ENCODE measurements around the gene ZNF415. TPM values are rescaled to one million over a fixed set of nuclear protein-coding genes. Genes with fewer than 3 reads are reported as not detected.
"Not testable (repeated sequence)": the region's sequence is repeated elsewhere in the genome, so short reads cannot be mapped to it uniquely, and the experiment has no call there.

The ZNF415 gene
- 10.3 TPM for total RNA-seq

DNA sequence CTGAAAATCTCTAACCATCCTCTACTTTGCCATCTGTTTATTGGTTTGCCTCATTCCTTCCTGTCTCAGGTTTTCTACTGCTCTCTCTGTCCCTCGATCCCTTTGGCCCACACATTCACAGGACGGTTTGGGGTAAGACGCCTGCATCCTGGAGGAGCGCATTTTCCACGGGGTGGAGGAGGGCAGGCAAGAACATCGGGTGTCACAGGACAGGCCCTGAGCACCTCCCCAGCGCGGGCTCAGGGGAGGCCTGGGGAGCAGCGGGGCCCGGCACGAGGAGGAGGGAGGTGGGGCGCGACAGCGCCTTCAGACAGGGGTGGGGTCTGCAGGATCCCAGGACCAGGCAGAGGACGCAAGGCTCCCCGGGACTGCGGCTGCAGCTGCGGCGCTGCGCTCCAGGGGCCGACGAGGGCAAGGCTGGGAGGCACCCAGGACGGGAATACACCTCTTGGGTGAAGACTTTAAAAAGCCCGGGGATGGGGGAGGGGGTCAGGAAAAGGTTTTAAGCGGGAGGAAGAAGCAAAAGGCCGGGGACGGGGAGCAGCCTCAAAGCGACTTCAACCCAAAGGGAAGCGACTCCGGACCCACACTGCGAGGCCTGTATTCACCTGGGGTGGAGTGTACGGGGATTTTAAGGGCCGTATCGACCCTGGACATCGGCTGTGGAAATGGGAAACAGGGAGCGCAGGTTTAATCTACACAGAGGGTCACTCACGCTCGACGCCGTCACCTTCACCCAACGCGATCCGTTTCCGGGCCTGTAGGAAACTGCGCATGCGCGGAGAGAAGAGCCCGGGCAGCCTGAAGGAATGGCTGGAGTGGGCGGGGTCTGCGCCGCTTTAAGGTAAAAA is at the start of gene ZNF415:
Gene ZNF415 (minus strand): TSS at position 770 of the 851 bp plus-strand sequence. CDS start 10,234 bp downstream, outside the sequence.
- DNase-seq, result peak; percentile 96

DNA sequence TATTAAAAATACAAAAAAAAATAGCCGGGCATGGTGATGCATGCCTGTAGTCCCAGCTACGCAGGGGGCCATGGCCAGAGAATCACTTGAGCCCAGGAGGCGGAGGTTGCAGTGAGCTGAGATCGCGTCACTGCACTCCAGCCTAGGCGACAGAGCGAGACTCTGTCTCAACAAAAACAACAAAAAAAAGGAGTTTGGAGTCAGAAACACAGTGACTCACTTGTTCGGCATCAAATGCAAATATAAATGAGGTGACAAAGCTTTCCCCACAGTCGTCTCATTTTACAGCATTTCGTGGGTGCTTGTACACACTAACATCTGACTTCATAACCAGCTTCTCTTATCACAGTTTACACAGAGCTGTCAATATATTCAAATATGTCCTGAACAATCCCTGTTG is 49.5 kb upstream of the ZNF415 start:
- no peak for DNase-seq

DNA sequence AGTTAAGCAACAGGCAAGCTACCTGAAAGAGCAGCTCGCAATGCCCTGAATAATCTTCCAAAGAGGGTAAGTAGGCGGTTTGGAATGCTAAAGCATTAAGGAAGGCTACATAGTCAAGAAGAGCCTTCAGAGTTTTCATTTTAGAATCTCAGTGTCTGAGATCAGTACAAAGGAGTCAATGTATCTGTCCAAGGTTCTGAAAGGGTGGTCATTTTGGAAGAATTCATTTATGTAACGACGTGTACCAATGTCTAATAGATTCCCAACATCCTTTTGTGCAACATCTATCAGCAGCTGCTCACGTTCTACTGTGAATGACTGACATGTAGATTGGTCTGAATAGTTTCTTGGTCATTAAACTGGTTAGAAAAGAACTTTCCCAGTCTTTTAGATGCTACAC is 45.3 kb upstream of the ZNF415 start:
- no peak for DNase-seq

DNA sequence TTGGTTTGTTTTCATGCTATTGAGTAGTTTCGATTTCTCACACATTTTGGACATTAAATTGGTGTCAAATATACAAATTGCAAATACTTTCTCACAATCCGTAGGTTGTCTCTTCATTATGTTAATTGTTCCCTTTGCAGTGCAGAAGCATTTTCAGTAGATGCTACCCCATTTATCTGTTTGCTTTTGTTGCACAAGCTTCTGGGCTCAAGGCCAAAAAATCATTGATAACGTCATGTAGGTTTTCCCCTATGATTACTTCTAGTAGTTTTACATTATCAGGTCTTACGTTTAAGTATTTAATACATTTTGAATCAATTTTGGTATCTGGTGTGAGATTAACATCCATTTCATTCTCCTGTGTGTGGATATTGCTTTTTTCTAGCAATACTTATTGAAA is 40.2 kb upstream of the ZNF415 start:
- no peak for DNase-seq

DNA sequence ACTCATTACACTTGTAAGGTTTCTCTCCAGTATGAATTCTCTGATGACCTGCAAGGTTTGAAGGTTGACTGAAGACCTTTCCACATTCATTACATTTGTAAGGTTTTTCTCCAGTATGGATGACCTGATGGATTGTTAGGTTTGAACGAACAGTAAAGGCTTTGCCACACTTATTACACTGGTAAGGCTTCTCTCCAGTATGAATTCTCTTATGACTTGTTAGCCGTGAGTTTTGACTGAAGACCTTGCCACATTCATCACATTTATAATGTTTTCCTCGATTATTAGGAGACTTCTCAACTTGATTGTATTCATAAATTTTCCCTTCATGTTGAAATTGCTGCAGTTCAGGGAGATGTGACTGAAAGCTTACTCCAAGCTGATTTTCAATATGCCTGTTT is 33.0 kb upstream of the ZNF415 start:
- DNase-seq, result no peak

DNA sequence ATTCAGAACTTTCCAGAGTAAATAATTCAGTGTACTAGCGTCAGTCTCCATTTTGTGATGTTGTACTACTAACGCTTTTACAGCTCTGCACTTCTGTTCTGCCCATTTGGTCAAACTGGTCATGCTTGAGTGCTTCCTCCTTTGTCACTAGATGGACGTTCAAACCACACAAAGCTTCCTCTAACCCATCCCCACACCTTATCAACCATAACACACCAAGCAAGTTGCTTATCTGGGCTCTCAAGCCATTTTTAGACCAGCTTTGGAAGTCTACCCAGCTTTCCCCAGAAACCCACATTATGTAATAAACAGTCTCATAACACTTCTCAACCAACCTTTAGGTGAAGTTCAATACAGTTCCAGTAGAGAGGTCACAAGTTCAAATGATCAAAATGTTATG is 28.4 kb upstream of the ZNF415 start:
- DNase-seq, result no peak

DNA sequence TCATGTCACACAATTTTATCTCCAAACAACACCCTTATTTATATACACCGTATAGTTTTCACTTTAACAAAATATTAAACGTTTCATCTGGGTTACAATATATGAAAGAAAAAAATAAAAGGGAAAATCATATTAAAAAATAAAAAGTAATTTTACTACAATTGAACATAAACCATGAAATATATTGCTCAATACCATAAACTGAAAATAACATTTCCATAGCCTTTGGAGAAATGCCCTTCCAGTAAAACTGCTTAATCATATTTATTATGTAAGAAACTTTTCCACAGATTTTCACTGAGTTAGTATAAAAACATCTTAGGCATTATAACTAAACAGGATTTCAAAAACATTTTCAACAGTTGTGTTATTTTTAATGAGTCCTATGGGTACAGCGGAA is 27.6 kb upstream of the ZNF415 start:
- no peak for DNase-seq

DNA sequence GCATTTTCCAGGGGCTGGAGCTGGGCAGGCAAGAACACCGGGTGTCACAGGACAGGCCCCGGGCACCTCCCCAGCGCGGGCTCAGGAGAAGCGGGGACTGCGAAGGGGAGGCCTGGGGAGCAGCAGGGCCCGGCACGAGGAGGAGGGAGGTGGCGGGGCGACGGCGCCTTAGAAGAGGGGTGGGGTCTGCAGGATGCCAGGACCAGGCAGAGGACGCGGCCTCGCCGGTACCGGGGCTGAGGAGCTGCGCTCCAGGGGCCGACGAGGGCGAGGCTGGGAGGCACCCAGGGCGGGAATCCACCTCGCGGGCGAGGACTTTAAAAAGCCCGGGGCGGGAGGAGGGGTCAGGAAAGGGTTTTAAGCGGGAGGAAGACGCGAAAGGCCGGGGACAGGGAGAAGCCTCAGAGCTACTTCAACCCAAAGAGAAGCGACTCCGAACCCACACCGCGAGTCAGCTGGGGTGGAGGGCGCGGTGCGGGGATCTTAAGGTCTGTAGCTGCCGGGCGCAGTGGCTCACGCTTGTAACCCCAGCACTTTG is 25.5 kb upstream of the ZNF415 start:
- DNase-seq, result peak; percentile 51

DNA sequence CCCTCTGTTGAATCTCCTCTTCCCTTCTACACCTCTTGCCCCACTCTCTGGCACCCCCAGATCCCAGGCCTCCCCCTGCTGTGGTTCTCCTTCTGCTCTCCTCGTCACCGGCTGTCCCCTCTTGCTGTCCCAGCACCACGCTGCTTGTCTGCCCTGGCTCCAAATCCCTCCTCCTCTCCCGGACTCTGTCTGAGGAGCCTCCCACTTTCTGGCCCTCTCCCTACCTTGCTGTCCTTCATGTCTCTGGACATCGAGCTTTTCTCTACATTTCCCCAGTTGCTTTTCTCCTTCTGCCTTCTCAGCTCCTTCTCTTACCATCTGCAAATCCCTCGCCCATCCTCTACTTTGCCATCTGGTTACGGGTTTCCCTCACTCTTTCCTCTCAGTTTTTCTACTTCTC is 24.9 kb upstream of the ZNF415 start:
- peak; percentile 45 for DNase-seq

DNA sequence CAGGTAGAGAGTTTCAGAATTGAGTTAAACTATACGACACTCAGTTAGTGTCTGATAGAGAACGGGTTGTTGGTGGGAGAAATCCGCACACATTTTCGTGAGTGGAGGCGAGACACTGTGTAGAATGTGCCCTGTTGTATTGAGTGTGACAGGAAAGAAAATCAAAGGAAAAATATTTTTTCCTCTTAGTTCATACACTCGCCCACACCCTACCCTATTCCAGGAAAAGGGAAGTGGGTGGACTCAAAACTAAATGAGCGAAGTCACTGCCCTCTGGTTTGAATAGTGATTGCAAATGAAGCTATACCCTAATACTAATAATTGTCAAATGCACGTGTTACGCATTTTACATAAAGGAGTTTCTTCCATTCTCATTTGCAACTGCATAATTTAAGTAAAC is 24.1 kb upstream of the ZNF415 start:
- DNase-seq, result no peak

DNA sequence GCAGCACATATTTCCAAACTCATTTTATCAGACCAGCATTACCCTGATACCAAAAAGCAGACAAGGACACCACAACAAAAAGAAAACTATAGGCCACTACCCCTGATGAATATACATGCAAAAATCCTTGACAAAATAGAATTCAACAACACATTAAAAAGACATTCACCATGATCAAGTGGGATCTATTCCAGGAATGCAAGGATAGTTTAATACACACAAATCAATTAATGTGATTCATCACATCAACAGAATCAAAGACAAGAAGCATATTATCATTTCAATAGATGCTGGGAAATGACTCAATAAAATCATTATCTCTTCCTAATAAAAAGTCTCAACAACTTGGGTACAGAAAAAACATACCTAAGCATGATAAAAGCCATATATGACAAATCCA is 14.9 kb upstream of the ZNF415 start:
- no peak for DNase-seq

DNA sequence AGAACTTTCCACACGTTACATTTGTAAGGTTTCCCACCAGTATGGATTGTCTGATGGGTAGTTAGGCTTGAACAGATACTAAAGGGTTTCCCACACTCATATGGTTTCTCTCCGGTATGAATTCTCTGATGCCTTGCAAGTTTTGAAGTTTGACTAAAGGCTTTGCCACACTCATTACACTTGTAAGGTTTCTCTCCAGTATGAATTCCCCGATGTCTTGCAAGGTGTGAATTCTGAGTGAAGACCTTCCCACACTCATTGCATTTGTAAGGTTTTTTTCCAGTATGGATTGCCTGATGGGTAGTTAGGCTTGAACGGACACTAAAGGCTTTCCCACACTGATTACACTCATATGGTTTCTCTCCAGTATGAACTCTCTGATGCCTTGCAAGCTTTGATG is 7.6 kb upstream of the ZNF415 start:
- DNase-seq, result no peak

DNA sequence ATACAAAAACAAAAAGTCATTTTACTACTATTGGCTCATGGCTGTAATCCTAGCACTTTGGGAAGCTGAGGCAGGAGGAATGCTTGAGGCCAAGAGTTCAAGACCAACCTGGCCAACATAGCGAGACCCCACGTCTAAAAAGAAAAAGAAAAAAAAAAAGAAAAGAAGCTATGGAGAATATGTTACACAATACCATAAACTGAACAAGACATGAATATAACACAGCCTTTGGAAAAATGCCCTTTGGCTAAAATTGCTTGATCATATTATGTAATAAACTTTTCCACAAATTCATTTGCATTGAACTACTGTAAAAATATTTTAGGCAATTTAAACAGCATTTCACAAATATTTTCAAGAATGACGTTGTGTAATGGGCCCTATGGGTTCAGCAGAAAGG is 3.7 kb upstream of the ZNF415 start:
- DNase-seq, result no peak

DNA sequence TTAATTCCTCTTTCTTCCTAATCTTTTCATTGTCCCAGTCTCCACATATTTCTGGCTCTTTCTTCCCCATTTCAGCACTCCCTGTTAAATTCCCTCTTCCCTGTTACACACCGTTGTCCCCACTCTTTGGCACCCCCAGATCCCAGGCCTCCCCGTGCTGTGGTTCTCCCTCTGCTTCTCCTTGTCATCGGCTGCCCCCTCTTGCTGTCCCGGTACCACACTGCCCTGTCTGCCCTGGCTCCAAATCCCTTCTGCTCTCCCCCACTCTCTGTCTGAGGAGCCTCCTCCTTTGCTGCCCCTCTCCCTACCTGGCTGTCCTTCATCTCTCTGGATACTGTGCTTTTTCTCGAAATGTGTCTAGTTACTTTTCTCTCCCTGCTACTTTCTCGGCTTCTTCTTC is 983 bp downstream of the ZNF415 start:
- no peak for DNase-seq

DNA sequence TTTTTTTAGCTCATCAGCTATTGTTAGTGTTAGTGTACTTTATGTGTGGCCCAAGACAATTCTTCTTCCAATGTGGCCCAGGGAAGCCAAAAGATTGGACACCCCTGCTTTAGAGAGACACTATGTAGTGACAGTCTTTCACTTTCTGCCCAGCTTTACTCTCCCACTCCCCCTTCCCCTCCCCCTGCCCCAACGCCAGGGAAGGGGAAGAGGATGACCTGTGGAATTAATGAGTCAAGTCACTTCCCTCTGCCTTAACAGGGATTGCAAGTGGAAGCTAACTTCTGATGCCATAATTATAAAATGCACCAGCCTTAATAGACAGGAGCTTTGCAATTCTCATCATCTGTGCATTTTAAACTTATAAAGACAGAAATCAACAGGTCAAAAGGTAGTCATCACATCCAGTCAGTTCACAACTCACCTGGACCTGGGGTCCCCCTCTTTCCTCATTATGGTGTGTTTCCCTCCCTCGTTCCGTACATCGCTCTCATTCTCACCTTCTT is 1.6 kb downstream of the ZNF415 start:
- no peak for DNase-seq

DNA sequence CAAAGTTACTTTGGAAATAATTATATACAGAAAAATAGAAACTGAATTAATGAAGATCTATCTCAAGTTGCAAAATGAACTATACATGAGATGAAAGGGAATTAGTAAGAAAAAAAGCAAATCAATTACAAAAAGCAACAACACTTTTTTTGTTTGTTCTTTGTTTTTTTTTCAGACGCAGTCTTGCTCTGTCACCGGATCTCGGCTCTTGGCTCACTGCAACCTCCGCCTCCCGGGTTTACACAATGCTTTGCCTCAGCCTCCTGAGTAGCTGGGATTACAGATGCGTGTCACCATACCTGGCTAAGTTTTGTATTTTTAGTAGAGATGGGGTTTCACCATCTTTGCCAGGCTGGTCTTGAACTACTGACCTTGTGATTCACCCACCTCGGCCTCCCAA is 2.2 kb downstream of the ZNF415 start:
- DNase-seq, result peak; percentile 9

DNA sequence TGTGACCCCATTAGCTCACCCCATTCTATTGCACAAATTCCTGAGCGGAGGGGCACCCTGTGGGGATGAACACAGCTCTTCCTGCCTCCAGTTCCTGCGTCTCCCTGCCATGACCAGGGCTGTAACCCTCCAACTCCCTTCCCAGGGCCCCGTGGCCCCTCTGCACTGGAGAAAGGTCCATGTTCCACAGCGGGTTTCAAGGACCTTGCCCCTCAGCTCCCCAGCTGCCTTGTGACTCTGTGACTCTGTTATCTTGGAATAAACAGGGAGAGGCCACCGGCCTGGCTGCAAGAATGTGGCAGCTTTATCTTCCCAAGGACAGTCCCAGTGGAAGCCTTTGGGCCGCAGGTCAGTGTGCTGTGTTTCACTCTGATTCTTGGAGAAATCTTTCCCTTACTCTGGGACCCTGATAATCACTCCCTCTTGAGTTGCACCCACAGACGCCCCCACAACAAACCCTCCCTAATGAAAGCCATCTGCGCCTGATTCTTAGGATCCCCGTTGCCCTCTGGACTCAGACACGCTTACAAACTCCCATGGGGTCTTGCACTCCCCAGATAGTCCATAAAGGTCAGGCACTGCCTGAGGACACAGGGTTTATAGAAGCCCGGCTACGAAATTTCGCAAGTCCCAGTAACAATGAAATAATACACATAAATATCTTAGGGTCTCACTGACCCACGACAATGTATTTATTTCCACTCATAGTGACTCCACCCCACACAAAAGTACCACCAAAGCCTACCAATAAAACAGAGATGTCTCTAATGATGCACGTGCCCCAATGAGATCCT is 5.8 kb downstream of the ZNF415 start:
- DNase-seq, result not testable (repeated sequence)

DNA sequence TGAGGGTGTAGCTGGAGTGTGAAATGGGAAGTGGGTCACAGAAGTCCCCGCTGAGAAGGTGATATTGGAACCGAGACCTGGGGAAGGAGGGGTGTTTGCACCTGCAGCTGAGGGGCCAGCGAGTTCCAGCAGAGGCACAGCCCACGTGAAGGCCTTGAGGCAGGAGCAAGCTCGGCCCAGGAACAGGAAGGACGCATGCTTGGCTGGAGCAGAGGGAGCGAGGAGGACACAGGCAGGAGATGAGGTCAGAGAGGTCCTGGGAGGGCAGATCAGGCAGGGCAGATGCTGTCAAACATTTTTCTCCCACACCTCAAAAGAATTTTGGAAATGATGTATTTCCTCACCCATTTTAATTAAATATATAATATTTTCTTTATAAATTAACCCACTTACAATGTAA is 9.3 kb downstream of the ZNF415 start:
- no peak for DNase-seq

DNA sequence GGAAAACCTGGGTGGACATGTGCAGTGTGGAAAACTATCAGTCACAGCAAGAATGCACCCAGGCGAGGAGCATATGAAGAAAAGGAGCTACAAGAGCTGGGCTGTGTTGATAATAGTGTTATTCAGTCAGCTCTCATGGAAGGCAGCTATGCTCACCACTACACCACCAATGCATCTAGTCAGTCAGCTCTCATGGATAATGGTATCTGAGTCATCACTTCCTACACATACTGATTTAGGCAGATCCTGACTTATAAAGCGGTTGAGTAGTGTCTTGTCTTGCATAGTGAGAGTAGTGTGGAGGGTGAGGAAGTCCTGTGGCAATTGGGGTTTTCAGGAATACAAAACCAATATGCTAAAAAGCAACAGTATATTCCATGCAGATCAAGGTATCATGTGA is 20.4 kb downstream of the ZNF415 start:
- DNase-seq, result no peak

DNA sequence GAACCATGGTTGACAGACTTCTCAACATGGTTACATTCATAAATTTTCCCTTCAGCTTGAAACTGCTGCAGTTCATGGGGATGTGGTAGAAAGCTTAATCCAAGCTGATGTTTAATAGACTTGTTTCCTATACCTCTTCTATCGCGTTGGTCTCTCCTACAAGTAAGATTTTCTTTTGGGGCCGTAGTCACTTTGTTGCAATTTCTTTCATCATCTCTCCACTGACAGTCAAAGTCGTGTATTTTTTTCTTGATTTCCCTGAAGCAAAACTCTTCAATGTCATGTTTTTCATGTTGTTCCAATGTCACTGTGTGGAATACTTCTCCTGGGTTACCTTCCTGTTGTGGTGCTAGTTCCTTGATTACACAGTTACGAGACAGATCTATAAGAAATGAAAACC is 23.2 kb downstream of the ZNF415 start:
- no peak for DNase-seq

DNA sequence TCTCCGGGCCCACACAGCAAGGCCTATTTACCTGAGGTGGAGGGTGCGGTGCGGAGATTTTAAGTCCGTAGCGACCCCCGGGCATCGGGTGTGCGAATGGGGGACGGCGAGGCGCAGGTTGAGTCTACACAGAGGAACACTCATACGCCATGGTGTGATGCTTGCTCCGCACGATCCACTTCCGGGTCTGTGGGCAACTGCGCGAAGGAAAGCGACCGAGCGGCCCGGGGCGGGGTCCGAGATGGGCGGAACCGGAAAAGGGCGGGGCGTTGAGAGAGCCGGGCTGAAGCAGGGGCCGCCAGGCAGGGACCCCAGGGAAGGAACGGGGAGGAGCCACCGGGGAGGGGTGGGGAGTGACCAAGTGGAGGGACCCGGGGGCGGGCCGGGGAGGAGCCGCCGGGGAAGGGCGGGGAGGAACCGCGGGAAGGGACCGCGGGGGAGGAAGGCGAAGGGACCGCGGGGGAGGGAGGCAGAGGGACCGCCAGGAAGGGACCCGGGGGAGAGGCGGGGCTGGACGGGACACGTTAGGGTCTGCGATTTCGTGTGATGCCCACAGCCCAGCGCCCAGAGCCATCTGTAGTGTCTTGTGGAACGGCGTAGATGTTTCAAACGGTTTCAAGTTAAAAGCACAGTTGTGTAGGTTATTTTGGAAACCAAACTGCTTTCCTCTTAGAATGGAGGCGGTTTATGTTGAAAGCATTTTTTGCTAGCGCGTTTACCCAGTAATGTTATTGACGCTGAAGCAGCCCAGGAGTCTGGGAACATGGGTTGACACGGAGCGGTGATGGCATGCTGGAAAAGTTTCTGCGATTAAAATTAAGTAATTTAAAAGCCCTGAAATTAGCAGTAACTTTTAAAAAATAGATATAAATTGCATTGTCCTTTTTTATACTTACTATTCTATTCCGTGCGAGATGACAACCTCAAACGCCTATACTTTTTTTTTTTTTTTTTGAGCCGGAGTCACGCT is 29.2 kb downstream of the ZNF415 start, which contains the start of gene ZNF160:
Gene ZNF160 (minus strand): TSS at position 189 of the 970 bp plus-strand sequence. CDS start 17,146 bp downstream, outside the sequence.
- peak; percentile 99 for DNase-seq

DNA sequence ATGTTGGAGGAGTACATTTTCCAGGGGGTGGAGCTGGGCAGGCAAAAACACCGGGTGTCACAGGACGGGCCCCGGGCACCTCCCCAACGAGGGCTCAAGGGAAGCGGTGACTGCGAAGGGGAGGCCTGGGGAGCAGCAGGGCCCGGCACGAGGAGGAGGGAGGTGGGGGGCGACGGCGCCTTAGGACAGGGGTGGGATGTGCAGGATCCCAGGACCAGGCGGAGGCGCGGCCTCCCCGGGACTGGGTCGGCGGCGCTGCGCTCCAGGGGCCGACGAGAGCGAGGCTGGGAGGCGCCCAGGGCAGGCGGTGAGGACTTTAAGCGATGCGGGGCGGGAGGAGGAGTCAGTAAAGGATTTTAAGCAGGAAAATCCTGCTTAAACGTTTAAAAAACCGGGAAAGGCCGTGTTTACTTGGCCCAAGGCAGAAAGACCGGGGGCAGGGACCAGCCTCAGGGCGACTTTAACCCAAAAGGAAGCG is 29.9 kb downstream of the ZNF415 start:
- DNase-seq, result no peak
